H54 (cell line): Measurements from ENCODE around the gene RNF4.
"Not testable (repeated sequence)": the region's sequence is repeated elsewhere in the genome, so short reads cannot be mapped to it uniquely, and the experiment has no call there.

Source experiments
- DNase-seq: peaks from one replicate; pipeline ENCODE4 v3.0.0; 2011; ENCODE audit warnings: low spot score, mixed read lengths; ENCODE audit not compliant: insufficient read length
- FAIRE-seq: peaks from 3 replicates; lab custom pipeline; 2011; peaks lifted over from hg19 to GRCh38; lab: Jason Lieb, UNC
- POLR2A ChIP-seq: IDR thresholded peaks from 2 replicates; pipeline ENCODE4 v1.6.1; 2011; ENCODE audit warnings: low read depth, mild to moderate bottlenecking, low read length

The RNF4 gene, protein sequence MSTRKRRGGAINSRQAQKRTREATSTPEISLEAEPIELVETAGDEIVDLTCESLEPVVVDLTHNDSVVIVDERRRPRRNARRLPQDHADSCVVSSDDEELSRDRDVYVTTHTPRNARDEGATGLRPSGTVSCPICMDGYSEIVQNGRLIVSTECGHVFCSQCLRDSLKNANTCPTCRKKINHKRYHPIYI

DNA sequence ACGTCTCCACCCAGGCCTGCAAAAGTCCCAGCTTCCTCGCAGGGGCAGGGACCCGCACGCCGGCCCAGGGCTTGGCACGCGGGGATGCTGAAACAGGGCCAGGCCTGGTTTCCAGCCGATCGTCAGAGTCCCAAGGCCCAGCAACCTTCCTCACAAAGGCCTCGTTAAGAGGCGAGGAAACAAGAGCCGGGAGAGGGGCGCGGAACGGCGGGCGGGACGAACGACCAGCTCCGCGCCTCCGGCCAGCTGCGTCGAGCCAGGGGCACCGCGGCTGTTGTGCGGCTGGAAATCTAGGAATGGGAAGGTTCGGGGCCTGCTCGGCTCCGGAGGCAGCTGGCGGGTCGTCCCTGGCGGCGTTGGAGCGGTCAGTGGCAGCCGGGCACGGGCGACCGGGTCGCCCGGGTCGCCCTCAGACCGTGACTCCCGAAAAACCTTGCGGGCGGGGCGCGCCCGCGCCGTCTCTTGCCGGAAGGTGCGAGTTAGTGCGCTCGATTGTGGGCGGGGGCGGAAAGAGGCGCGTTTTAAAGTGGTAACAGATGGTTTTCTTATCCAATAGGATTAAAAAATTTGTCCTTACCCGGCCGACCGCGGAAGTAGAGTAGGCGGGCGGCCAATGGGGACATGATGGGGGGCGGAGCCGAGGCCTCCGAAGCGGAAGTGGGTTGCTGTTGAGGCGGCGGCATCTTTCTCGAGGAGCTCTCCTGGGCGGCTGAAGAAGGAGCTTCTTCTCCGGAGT, at the start of gene RNF4:
Gene RNF4 (plus strand): TSS at position 651 of the 736 bp plus-strand sequence. CDS start 21,388 bp downstream, outside the sequence.
- DNase-seq (peak; percentile 94), FAIRE-seq (no peak)
- TF ChIP-seq POLR2A: peak; percentile 52; the same call in 1 of the 2 replicates

DNA sequence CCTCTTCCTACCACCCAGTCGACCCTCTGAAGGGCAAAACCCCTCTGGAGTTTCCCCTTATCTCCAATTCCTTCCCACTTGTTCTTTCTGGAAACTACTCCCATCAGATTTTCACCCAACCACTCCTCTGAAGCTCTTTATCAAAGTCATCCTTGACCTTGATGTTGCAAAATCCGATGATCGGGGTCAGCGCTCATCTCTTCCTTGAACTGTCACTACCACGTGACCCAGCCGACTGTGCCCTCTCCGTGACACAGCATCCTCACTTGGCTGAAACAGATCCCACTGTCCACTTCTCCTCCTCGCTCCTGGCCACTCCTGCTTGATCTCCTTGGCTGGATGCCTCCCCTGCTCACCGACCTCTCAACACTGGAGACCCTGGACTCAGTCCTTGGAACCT, 49.1 kb upstream of the RNF4 start:
- DNase-seq (no peak), FAIRE-seq (no peak)
- no peak for TF ChIP-seq POLR2A

DNA sequence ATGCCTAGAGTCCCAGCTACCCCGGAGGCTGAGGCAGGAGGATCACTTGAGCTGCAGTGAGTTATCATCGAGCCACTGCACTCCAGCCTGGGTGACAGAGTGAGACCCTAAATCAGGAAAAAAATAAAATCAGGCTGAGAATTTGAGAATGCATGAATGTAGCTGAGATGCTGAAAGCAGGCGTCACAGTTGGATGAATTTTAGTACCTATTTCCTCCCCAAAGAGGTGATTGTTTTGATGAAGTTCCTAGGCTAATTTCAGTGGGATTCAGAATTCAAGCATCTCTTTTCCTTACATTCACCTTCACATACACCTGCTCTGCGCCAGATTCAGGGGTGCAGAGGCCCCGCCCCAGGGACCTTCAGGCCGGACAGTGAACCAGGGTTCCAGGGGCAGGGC, 47.0 kb upstream of the RNF4 start:
- DNase-seq (no peak), FAIRE-seq (no peak)
- TF ChIP-seq POLR2A: no peak

DNA sequence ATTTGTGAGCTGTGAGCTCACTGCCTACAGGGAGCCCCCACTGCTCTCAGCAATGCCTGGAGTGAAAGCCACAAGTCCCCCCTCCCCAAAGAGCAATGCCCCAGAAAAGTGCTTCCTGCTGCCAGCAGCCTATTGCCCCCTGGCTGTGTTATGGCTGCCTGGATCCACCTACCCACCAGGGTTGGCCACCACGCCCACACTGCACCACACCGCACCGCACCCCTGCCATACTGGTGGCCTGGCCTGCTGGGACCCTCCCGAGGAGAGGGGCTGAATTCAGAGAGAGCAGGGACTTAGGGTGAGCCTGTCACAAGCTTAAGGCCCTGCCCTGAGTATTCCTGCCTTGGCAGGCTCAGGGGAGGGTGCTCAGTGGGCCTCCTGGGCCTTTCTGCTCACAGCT, 45.8 kb upstream of the RNF4 start:
- no peak for TF ChIP-seq POLR2A
- FAIRE-seq (no peak), DNase-seq (no peak)

DNA sequence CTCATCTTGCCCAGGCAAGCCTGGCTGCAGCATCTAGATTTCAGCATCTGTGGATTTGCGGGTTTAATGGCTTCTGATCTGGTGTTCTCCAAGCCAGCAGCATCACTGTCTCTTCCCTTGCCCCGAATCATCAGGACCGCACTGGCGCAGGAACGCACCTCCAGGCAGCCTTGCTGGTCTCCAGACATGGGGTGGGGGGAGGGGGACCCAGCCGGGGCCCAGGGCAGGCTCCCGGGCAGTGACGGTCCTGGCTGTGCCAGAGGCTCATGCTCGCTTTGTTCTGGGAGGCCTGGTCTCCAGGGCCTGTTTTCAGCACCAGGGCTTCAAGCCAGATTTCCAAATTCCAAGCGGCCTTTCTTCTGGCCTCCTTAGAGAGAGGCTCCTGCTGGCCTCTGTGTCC, 45.2 kb upstream of the RNF4 start:
- TF ChIP-seq POLR2A: no peak
- DNase-seq (no peak), FAIRE-seq (no peak)

DNA sequence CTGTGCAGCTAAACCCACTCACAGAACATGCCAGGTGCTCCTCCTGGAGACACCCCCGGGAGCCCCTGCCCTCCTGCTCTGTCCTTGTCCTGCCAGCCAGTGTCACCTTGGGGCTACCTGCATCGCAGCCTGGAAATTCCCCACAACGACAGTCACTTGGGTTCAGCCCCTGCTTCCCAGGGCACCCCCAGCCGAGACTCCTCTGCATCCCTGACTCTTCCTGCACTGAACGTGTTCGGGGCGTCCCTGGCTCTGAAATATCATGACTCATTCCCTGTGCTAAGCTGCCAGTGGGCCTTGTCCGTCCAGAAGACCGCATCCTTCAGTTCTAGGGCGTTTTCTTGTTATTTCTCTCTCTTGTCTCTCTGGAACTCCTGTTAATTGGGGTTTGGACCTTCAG, 44.3 kb upstream of the RNF4 start:
- no peak for FAIRE-seq
- no peak for TF ChIP-seq POLR2A
- DNase-seq: no peak

DNA sequence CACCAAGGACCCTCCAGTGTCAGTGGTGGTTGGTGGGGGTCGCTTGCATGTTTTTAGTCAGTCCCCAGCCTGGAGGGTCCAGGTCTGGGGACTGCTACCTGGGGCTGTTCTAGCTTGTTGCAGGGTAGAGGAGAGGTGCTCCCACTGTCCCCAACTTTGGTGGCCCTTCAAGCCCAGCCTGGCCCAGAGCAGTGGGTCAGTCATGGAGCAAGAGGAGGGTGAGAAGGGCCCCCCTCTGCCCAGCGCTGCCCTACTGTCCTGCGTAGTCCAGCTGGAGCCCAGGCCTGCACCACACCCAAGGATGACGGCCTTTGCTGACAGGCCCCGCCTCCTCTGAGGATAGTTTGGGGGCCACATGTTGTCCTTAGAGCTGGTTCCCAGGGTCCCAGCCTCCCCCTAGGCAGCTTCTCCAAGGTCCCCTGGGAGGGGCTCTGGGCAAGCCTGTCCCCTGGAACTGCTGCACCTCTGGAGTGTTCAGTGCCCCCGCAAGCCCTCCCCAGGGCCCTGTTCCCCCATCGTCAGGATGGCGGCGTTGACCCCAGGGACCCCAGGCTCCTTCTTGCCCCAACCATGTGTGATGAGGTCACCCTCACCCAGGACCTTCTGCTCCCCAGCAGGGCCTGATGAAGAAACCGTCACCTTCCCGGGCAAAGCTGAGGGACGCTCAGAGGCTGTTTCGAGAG, 43.4 kb upstream of the RNF4 start:
- no peak for TF ChIP-seq POLR2A
- FAIRE-seq: no peak
- no peak for DNase-seq

DNA sequence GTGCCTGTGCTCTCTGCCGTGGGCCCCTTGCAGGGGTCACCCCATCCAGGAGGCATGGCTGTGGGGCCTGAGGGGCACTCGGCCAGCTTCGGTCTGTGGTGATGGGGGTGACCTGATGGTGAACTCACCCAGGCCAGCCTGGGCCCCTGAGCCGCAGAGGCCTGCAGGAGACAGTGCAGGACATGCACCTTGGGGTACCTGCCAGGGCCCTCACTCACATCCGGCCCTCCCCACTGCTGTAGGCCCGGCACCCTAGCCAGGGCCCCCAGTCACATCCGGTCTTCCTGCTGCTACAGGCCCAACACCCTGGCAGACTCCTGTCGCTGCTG, 42.9 kb upstream of the RNF4 start:
- no peak for TF ChIP-seq POLR2A
- no peak for FAIRE-seq

DNA sequence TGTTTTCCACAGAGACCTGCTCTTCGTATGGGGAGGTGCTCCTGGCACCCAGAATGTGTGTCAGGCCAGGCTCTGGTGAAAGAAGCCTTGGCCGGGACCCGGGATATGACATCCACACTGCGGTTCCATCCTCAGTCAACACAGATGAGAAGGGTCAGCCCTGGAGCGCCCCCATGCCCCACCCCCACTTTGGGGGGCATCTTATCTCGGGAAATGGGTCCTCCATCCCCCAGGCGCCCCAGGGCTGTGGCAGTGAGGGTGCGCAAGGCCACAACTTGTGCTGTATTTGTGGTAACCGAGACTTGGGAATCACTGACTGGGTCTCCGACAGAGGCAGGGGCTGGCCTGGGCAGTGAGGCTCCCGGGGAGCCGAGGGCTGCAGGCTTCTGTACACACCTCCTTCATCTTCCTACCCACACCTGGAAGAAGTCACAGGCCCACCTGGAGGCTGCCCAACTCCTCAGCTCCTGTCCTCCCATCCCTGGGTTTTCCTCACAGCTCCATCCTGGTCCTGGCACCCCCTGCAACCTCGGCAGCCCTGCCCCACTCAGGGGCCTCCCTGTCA, 42.1 kb upstream of the RNF4 start:
- FAIRE-seq: no peak

More for the DNA sequence above, 42.9 kb upstream of the RNF4 start:
- DNase-seq: no peak

DNA sequence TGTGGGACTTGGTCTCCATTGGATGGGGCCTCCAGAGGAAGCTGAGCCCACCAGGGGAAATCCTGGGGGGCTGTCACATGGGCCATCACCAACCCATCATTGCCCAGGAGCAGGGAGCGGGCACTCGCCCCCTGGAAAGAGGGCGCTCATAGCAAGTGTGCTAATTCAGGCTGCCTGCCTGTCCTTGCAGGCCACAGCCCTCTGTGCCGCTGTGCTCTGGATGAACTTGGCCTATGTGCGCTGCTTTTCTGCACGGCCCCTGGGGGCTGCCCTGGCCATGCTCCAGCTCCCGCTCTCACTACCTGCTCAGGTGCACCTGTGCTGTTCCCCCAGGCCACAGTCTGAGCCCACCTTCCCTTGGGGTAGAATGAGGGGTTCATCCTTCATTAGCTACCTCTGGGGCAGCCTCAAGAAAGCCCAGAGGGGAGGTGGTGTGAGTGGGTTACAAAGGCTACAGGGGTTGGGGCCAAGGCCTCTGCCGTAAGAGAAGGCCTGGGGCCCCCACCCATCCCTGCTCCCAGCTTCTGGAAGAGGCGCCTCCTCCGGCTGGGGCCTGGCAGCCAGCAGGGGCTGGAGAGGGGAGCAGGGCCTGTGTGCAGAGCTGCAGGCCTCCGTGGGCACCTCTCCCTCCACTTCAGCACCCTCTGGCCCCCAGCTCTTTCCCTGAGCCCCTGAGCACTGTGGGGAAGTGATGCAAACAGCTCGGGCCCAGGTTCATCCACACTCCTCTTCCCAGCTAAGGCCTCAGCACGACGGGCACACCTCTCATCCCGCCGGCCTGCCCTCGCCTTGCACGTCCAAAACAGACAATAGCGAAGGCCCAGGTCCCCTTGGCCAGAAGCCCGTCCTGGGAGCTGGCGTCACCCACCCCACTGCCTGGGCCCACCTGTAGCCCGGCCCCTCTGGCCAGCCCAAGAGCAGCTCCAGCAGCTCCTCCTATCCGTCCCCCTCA, 41.2 kb upstream of the RNF4 start:
- TF ChIP-seq POLR2A: no peak
- DNase-seq (no peak), FAIRE-seq (no peak)

More for the DNA sequence above, 42.1 kb upstream of the RNF4 start:
- no peak for DNase-seq
- no peak for TF ChIP-seq POLR2A

DNA sequence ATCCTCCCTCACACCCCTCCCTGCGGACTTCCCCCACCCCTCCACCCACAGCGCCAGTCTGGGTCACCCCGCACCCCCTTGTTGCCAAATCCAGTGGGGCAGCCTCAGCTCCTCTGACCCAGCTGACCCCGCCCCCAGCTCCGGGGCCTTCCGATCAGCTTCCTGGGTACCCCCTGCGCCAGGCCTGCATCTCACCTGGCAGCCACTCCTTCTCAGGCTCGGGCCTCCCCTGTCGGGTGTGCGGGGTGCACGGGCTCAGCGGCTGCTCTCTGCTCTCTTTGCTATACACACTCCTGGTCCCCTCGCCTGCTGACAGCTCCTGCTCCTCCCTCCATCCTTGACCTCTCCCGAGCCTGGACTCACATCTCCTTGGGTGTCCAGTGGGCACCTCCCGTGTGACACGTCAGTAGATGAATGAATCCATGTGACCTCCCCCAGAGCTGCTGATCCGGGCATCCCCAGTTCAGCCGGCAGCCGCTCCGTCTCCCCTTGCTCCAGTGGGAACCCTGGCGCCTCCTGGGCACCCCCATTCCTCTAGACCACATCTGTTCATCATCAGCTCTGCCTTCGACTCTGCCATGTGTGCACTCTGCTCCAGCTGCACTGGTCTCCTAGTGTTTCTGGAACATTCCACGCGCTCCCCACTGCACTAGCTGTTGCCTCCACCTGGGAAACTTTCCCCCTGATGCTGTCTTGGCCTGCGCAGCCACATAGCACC, 40.3 kb upstream of the RNF4 start:
- no peak for TF ChIP-seq POLR2A
- DNase-seq: no peak
- FAIRE-seq: no peak

DNA sequence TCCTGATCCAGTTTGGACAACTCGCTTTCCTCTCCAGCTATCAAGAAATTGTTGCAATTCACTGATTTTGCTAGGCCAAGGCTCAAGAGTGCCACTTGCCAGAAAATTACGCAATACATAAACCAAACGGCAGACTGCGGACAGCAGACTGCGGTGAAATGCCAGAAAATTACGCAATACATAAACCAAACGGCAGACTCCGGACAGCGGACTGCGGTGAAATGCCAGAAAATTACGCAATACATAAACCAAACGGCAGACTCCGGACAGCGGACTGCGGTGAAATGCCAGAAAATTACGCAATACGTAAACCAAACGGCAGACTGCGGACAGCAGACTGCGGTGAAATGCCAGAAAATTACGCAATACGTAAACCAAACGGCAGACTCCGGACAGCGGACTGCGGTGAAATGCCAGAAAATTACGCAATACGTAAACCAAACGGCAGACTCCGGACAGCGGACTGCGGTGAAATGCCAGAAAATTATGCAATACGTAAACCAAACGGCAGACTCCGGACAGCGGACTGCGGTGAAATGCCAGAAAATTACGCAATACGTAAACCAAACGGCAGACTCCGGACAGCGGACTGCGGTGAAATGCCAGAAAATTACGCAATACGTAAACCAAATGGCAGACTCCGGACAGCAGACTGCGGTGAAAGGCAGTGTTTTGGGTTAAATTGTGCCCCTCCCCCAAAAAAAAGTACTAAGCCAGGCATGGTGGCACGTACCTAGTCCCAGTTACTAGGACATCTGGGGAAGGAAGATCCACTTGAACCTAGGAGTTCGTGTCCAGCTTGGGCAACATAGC, 38.8 kb upstream of the RNF4 start:
- not testable (repeated sequence) for DNase-seq, FAIRE-seq
